HepG2 (cell line): ENCODE measurements around the gene MARVELD3. TPM values are rescaled to one million over a fixed set of nuclear protein-coding genes. Genes with fewer than 3 reads are reported as not detected.

Experiments
- CBX2 ChIP-seq, 2 experiments: fragments of 200-600 bp in 1 of 2; sonication (generic); formaldehyde crosslinking in 1 of 2; IDR thresholded peaks; 2 replicates each; pipeline versions ENCODE4 v1.7.0 to v1.8.1; 2018 to 2022; ENCODE audit warnings: low read depth in 2 of 2, low read length in 1 of 2, mild to moderate bottlenecking in 1 of 2, missing genetic modification reagents in 1 of 2
- KLF15 ChIP-seq: sonication (generic); formaldehyde crosslinking; IDR thresholded peaks from 2 replicates; pipeline ENCODE4 v1.8.1; 2023; ENCODE audit warnings: borderline replicate concordance, mild to moderate bottlenecking, inconsistent platforms, missing genetic modification reagents, mixed read lengths
- MED13 ChIP-seq: sonication (generic); formaldehyde crosslinking; IDR thresholded peaks from 2 replicates; pipeline ENCODE4 v1.5.0; 2020; ENCODE audit warnings: missing genetic modification reagents
- PAWR ChIP-seq: sonication (generic); formaldehyde crosslinking; IDR thresholded peaks from 2 replicates; pipeline ENCODE4 v1.4.0; 2020; ENCODE audit warnings: missing genetic modification reagents, mild to moderate bottlenecking, borderline replicate concordance
- PAX8 ChIP-seq: sonication (generic); formaldehyde crosslinking; IDR thresholded peaks from 2 replicates; pipeline ENCODE4 v1.8.0; 2022; ENCODE audit warnings: mild to moderate bottlenecking, missing genetic modification reagents, borderline replicate concordance
- POGZ ChIP-seq: sonication (generic); formaldehyde crosslinking; IDR thresholded peaks from 2 replicates; pipeline ENCODE4 v1.4.0; 2020; ENCODE audit warnings: mild to moderate bottlenecking, missing genetic modification reagents
- REPIN1 ChIP-seq: sonication (generic); formaldehyde crosslinking; IDR thresholded peaks from 2 replicates; pipeline ENCODE4 v1.8.0; 2022; ENCODE audit warnings: missing genetic modification reagents, low read depth, mild to moderate bottlenecking, borderline replicate concordance
- SPEN ChIP-seq: sonication (generic); formaldehyde crosslinking; IDR thresholded peaks from 2 replicates; pipeline ENCODE4 v1.5.1; 2020; ENCODE audit warnings: low read depth, mild to moderate bottlenecking, missing genetic modification reagents
- TFDP2 ChIP-seq: sonication (generic); formaldehyde crosslinking; IDR thresholded peaks from 2 replicates; pipeline ENCODE4 v1.4.0; 2020; ENCODE audit warnings: missing genetic modification reagents
- THRA ChIP-seq: sonication (generic); formaldehyde crosslinking; IDR thresholded peaks from 2 replicates; pipeline ENCODE4 v1.4.0; 2020; ENCODE audit warnings: missing genetic modification reagents, borderline replicate concordance
- YY1 ChIP-seq: IDR thresholded peaks from 2 replicates; pipeline ENCODE4 v1.6.1; 2011; ENCODE audit warnings: low read length, low read depth, moderate library complexity, mild to moderate bottlenecking; ENCODE audit not compliant: insufficient read depth, insufficient replicate concordance
- ZBTB25 ChIP-seq: IDR thresholded peaks from 2 replicates; pipeline ENCODE4 v1.6.1; 2018; ENCODE audit warnings: missing genetic modification reagents
- ZBTB3 ChIP-seq: sonication (generic); formaldehyde crosslinking; IDR thresholded peaks from 2 replicates; pipeline ENCODE4 v1.4.0; 2020; ENCODE audit warnings: low read depth, mild to moderate bottlenecking, moderate library complexity, missing genetic modification reagents, borderline replicate concordance
- ZHX2 ChIP-seq, 2 experiments: sonication (generic) in 1 of 2; formaldehyde crosslinking in 1 of 2; IDR thresholded peaks; 2 replicates each; pipeline versions ENCODE4 v1.6.1 to v1.9.0; 2014 to 2022; ENCODE audit warnings: antibody characterized with exemption in 1 of 2, borderline replicate concordance in 1 of 2, inconsistent platforms in 1 of 2, low read depth in 1 of 2, missing genetic modification reagents in 1 of 2
- ZNF225 ChIP-seq: sonication (generic); formaldehyde crosslinking; IDR thresholded peaks from 2 replicates; pipeline ENCODE4 v1.4.0; 2020; ENCODE audit warnings: mild to moderate bottlenecking, missing genetic modification reagents
- ZNF33B ChIP-seq: sonication (generic); formaldehyde crosslinking; IDR thresholded peaks from 2 replicates; pipeline ENCODE4 v1.5.1; 2020; ENCODE audit warnings: mild to moderate bottlenecking, missing genetic modification reagents
- ZNF619 ChIP-seq: sonication (generic); formaldehyde crosslinking; IDR thresholded peaks from 2 replicates; pipeline ENCODE4 v1.4.0; 2020; ENCODE audit warnings: mild to moderate bottlenecking, missing genetic modification reagents
- polyA plus RNA-seq, 8 experiments: library from polyadenylated mRNA; depleted of rRNA in 3 of 8; stranded (reverse) in 7 of 8; unstranded in 1 of 8; fragments of >200 nt; fragmentation: Illumina TruSeq in 4 of 8; extraction: Trizol in 4 of 8; gene quantifications; 2 replicates each; pipeline versions ENCODE4 v1.2.1 to v1.2.3, GENCODE V29; 2011 to 2016; ENCODE audit warnings: low read depth in 4 of 8, missing spikeins in 1 of 8, mixed read lengths in 1 of 8; ENCODE audit not compliant: insufficient read depth in 1 of 8
- total RNA-seq, 5 experiments: library from RNA; depleted of rRNA; stranded (reverse); fragments of >200 nt; fragmentation: Illumina TruSeq; extraction: Trizol; gene quantifications; 2 replicates each; pipeline ENCODE4 v1.2.3, GENCODE V29; 2016; ENCODE audit warnings: low read depth in 1 of 5

Gene MARVELD3
- total and polyA plus RNA-seq, 2 of the 13 experiments (the other 11 are each of a cell fraction or from before 2014, with no cell fraction given) = 4.8 to 5.6 TPM

GRCh38 chr16:71610936-71611871 lies 14.8 kb upstream of the MARVELD3 start (continued):
- TF ChIP-seq THRA (CRISPR knock-in tag) (0 out of 2 replicates have a peak, but pooled peaks have one; percentile 18), PAWR (CRISPR knock-in tag) (no peak), ZBTB3 (CRISPR knock-in tag) (no peak; the same call in 1 of the 2 replicates), REPIN1 (CRISPR knock-in tag) (peak; percentile 71), TFDP2 (CRISPR knock-in tag) (no peak), SPEN (CRISPR knock-in tag) (peak; percentile 67), KLF15 (CRISPR knock-in tag) (no peak), CBX2 (IDR thresholded peaks at IDR 0.05; ENCODE audit: low read depth, low read length) (no peak), CBX2 (CRISPR knock-in tag; IDR thresholded peaks at IDR 0.05; ENCODE audit: low read depth) (no peak), ZNF619 (CRISPR knock-in tag) (0 out of 2 replicates have a peak, but pooled peaks have one; percentile 27), ZHX2 (IDR thresholded peaks at IDR 0.05; ENCODE audit: low read depth) (no peak), ZHX2 (CRISPR knock-in tag; IDR thresholded peaks at IDR 0.05; ENCODE audit: borderline replicate concordance) (no peak), ZNF225 (no peak; the same call in 1 of the 2 replicates), PAX8 (CRISPR knock-in tag) (no peak), ZNF33B (CRISPR knock-in tag) (no peak), MED13 (no peak), YY1 (peak; percentile 79), ZBTB25 (CRISPR knock-in tag) (no peak; the same call in 1 of the 2 replicates), POGZ (CRISPR knock-in tag) (no peak)
